ENCODE measurements around the gene AGAP6.
"Not testable (repeated sequence)": the region's sequence is repeated elsewhere in the genome, so short reads cannot be mapped to it uniquely, and the experiment has no call there.

Gene AGAP6

DNA sequence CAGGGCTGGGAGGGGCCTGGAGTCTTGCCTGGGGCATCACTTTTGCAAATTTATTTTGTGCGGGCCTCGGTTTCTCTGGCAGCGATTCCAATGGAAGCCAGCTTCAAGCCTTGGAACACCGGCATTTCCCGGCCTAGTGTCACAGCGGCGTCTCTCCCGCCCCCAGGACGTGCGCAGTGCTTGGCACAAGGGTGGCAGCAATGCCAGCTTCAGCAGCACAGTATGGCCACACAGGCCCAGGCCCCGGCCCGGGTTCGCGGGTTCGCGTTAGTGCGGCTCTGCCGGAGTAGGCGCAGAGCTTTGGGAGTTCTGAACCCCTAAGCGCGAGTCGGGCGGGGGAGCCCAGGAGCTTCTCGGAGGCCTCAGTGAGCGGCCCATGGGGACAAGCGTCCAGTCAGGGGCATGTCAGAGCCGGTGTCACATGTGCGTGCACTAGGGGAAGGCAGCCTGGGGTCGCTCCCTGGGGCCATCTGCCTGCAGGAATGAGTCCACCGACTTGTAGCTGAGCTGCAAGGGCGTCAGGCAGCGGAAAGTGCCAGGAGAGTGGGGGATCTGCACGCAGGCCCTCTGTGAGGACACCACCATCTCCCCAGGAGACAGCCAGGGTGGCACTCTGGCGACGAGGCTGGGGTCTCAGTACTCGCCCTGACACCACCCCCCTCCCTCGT, 36.6 kb downstream of the AGAP6 start:
- DNase-seq (ENCODE audit: low read depth in 2 of 3, low spot score in 1 of 3), result not testable (repeated sequence)

DNA sequence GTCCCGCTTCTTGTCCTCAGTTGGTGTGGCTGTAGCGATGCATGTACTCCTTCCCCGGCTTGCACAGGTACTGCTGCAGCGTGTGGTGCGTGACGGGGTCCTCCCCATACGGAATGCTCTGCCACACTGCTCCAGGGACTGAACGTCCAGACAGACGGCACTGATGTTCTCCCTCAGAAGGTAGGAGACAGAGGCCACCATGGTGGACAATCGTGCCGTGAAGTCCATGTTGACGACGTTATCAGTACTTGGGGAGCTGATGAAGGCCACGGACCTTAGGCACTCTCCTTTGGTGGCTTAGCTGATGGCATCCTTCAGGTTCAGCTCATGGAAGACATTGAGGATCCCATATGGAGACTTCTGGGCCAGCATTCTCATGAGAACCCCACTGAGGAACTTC, 37.4 kb downstream of the AGAP6 start:
- DNase-seq (ENCODE audit: low read depth in 2 of 3, low spot score in 1 of 3), result no peak

DNA sequence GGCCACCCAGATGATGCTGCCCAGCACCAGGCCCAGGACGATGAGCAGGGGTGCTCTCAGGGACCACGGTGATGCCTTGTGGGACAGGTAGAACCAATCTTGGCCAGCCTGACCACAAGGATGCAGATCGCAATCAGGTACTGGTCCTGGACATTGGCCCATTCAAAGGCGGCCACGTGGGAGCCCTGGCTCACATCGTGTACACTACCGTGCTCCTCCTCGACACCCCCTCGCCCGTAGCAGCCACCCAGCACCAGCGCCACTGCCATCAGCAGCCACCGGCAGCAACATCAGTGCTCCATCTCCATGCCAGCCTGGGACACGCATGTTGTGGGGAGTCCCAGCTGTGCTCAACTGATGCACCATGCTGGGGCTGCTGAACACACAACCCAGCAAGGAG, 39.0 kb downstream of the AGAP6 start:
- DNase-seq (ENCODE audit: low read depth in 2 of 3, low spot score in 1 of 3), result no peak

DNA sequence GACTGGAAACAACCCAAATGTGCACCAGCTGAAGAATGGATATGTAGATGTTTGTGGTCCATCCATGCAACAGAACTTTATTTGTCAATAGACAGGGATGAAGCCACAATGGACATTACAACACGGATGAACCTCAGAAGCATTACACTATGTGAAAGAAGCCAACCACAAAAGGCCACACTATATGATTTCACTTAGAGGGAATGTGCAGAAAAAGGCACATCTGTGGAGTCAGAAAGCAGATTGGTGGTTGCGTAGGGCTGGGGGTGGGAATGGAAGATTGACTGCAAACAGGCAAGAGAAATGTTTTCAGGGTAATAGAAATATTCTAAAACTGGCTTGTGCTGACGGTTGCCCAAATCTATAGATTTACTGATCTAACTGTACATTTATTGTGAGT, 45.3 kb downstream of the AGAP6 start:
- DNase-seq (ENCODE audit: low read depth in 2 of 3, low spot score in 1 of 3), result no peak

DNA sequence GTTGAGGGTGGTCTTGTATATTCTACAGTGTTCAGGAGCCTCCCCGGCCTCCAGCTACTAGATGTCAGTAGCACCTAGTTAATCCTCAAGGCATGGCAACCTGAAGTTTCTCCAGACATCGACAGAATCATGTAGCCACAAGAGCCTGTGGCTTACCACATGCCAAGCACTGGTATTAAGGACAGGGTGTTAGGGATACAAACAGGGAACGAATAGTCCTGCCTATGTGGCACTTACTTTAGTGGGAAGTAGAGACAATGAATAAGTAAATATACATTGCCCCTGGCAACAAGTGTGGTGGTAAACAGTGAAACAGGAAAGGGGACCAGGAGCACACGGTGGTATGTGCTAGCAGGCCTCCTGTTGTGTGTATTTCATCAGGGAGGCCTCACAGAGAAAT, 47.1 kb downstream of the AGAP6 start:
- DNase-seq (ENCODE audit: low read depth in 2 of 3, low spot score in 1 of 3), result not testable (repeated sequence)

DNA sequence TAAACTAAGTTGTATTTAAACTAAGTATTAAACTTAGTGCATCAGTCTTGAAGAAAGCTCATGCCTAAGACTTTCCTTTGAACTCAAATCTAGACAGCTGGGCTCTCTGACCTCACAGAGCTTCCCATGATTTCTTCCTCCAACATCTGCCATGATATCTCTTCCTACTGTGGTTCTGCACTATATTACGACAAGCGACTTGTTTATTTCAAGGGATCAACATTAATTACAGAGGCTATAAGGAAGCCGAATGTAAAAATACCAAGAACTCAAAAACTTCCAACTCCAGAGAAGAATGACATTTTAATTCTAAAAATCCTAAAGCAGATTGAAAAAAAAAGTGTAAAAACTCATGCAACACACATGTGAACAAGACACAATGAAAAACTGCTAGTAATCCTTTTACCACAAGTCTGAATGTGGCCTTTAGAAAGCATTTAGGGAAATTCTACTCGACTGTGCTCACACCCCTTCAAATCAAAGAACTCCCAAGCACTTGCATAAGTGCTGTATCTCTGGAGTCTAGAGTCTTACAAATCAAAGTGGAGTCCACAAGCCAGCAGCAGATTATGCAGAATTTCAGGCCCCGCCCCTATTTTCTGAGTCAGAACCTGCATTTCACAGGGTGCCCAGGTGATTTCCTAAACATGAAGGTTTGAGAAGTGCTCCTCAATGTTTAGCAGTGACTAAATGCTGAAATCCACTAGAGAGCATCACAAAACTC, 56.9 kb downstream of the AGAP6 start:
- DNase-seq (ENCODE audit: low read depth in 2 of 3, low spot score in 1 of 3), result peak in 1 of 3 donors; percentile 5

DNA sequence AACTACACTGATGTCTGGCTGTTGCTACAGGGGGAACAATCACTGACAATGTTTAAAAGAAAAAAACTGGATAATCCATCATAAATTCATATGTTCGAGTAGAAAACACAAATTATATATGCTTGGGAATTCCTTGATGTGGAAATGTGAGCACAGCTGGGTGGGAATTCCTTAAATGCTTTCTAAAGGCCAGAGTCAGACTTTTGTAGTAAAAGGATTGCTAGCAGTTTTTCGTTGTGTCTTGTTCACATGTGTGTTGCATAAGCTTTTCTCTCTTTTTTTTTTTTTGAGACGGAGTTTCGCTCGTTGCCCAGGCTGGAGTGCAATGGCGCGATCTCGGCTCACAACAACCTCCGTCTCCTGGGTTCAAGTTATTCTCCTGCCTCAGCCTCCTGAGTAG, 58.3 kb downstream of the AGAP6 start:
- DNase-seq (ENCODE audit: low read depth in 2 of 3, low spot score in 1 of 3), result not testable (repeated sequence)

DNA sequence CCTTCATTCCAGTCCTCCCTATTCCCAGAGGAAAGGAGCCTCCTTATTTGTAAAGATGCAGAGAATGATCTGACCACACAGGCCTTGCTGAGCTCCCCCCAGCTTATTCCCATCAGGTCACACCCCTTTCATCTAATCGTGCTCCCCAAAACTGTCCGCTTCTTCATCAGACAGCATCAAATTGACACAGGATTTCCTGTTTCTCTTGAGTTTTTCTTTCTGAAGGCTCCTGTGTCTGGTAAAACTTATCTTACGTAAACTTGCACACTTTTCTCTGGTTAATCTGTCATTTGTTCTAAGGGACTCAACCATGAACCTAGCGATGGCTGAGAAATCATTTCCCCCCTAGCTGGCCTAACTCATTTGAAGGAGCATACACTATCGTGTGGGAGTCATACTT, 59.4 kb downstream of the AGAP6 start:
- DNase-seq (ENCODE audit: low read depth in 2 of 3, low spot score in 1 of 3), result not testable (repeated sequence)

DNA sequence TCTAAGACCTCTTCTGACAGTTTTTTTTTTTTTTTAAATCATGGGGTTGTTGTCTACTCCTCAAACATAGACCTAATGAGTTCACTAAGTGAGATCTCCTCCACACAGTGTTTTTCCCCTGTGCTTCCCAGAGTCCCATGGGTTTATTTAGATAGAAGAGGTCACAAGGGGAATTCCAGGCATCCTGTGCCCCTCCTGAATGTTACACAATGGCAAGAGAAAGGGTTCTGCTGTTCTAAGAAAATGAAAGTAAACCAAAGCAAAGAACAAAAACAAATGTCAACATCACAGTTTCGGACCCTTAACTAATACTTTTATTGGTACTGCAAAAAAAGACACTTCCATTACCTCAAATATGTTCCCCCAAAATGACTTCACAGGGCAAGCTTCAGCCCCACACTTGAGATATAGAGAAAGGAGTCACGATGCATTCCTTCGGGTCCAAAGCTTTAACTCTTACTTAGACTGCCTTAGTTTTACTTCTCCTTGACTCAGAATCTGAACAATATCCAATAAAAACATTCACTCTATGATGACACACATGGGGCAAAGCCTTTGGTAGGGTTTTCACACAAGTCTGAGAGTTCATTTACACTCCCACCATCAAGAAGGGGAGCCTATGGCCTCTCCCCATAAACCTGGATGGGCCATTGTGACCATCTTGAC, 63.9 kb downstream of the AGAP6 start:
- DNase-seq (ENCODE audit: low read depth in 2 of 3, low spot score in 1 of 3), result not testable (repeated sequence)

DNA sequence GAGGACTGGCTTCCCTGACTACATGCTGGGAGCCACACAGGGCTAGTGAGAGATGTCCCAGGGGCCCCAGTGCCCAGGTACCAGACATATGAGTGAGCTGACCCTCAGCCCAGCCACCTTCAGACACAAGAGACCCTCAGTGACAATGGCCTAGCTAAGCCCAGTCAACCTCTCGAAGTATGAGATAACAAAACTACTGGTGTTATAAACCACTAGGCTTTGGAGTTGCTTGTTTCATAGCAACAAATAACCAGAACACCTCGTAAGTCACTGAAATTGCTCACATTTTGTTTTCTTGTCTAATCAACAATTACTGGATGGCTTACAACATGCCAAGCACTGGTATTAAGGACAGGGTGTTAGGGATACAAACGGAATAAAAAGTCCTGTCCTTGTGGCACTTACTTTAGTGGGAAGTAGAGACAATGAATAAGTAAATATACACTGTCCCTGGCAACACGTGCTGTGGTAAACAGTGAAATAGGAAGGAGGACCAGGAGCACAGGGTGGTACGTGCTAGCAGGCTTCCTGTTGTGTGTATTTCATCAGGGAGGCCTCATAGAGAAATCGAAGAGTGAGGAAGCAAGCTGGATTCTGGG, 64.7 kb downstream of the AGAP6 start:
- not testable (repeated sequence) for DNase-seq (ENCODE audit: low read depth in 2 of 3, low spot score in 1 of 3)

DNA sequence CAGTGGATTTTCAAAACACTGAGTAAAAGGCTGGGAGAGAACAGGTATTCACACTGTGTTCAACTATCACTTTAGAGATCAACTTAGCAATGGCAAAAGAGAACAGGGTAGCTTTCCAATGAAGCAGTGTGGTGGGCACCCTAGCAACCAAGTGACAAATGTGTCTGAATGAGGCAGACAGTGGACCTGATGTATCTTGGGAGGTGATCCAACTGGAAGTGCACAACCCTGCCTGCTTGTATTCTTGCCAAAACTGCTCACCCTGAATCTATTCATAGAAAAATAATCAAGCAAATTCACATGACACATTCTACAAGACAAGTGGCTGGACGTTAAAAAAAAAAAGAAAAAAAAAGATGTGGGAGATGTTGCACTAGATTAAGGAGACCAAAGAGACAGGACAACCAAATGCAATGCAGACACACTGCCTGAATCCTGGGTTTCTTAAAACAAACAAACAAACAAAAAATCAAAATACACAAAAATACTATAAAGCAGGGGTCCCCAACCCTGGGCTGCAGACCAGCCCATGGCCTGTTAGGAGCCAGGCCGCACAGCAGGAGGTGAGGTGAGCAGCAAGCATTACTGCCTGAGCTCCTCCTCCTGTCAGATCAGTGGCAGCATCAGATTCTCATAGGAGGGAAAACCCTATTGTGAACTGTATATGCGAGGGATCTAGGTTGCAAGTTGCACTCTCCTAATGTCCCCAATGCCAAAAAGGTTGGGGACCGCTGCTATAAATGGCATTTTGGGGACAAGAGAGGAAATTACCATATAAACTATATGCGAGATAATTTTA, 67.5 kb downstream of the AGAP6 start:
- not testable (repeated sequence) for DNase-seq (ENCODE audit: low read depth in 2 of 3, low spot score in 1 of 3)

DNA sequence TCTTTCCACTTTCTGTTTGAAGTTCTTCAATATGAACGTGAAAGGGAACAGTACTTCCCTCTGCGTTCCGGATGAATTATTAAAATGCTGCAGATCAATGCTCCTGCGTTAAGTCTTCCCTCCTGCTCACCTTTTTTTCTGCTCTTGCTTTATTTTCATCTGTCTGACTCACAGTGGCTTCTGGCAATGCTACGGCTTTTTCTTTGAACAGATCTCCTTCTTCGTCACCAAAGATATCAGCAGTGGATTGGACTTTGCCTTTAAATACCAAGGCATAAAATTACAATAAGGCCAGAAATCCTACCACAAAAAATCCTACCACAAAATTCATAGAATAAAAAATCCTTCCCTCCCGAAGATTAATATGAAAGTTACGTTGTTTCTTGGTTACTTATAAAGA, 68.4 kb downstream of the AGAP6 start:
- not testable (repeated sequence) for DNase-seq (ENCODE audit: low read depth in 2 of 3, low spot score in 1 of 3)

DNA sequence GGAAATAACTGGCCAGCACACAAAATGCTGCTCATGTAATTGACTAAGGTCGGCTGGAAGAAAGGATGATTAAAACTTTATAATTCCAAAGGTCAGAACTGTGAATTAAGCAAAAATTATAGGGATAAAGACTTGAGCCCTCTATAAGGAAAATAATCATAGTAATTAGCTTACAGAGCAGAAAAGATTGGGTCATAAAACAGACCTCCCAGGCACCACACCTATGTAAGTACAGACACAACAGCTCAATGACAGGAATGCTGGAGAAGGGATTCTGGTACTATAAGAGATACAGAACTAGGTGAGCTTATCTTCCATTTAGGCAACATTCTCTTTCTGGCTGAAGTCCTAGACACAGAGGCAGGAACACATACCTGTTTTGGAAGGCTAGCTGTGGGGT, 70.5 kb downstream of the AGAP6 start:
- not testable (repeated sequence) for DNase-seq (ENCODE audit: low read depth in 2 of 3, low spot score in 1 of 3)

DNA sequence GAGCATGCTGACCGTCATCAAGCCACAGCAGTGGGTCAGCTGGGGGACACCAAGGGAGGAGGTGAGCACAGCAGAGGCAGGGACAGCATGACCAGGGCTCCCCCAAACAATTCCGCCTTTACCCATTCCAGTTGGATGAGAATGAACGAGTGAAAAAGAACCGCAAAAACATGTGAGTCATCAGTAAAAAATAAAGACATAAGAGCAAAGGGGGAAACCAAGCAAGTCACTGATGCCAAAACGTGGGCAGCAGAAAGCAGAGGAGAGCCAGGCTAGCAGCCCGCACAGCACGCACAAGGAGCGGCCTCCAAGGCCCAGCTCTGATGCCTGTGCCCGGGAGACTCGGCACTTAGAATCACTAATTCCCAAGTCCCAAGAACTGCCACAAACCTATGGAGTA, 71.7 kb downstream of the AGAP6 start:
- DNase-seq (ENCODE audit: low read depth in 2 of 3, low spot score in 1 of 3), result not testable (repeated sequence)

Data from stimulated activated CD4-positive, alpha-beta T cell treated with anti-CD3 and anti-CD28 coated beads, Interleukin-12 subunit alpha, Interleukin-12 subunit beta, amount 100 ng/mL, for 48 hours (primary cell).